ENCODE results near the gene ANKRD29. TPM values are rescaled to one million over a fixed set of nuclear protein-coding genes. Genes with fewer than 3 reads are reported as not detected.
"Not testable (repeated sequence)": the region's sequence is repeated elsewhere in the genome, so short reads cannot be mapped to it uniquely, and the experiment has no call there.

ANKRD29 gene
- total RNA-seq, 1 donor from 2014 or later = 0.07 TPM

DNA sequence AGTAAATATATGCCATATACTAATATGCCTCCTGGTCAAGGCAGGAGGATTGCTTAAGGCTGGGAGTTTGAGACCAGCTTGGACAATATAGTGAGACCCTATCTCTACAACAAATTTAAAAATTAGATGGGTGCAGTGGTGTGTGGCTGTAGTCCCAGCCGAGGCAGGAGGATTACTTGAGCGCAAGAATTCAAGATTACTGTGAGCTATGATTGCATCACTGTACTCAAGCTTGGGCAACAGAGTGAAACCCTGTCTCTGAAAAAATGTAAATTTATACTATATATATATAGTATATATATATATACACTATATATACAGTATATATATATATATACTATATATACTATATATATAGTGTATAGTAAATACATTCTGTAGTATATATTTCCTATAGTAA lies 46.5 kb downstream of the ANKRD29 start:
- intact Hi-C loops (cut with micrococcal nuclease) = no loop called here

DNA sequence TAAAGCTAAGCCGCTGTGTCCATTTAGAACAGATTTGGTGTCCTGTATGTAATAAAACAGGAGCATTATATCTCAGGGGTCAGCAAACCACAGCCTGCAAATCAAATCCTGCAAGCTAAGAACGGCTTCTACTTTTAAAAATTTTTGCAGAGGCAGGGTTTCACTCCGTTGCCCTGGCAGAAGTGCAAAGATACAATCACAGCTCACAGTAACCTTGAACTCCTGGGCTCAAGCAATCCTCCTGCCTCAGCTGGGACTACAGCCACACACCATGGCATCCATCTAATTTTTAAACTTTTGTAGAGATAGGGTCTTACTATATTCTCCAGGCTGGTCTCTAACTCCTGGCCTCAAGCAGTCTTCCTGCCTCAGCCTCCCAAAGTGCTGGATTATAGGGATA lies 47.8 kb downstream of the ANKRD29 start:
- intact Hi-C loops (cut with micrococcal nuclease) = no loop called here

DNA sequence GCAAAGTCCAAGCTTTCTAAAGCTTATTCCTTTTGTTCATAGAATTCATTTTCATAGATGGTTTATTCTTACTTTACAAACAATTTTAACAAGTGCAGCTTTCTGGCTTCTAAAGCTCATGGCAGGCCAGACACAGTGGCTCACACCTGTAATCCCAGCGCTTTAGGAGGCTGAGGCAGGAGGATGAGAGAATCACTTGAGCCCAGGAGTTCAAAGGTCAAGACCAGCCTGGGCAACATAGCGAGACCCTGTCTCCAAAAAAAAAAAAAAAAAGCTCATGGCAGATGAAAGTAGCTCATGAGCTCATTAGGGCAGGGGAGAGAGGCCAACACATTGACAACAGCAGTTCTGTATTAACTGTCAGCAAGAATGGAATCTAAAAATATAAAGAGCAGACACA lies 48.3 kb downstream of the ANKRD29 start:
- intact Hi-C loops (cut with micrococcal nuclease) = no loop called here

DNA sequence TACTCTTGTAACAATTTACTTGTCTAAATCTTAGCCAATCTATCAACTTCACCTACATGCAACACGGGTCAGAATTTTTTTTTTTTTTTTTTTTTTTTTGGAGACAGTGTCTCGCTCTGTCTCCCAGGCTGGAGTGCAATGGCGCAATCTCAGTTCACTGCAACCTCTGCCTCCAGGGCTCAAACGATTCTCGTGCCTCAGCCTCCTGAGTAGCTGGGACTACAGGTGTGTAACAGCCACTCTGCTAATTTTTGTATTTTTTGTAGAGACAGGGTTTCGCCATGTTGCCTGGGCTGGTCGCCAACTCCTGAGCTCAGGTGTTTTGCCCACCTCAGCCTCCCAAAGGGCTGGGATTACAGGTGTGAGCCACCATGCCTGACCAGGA lies 49.6 kb downstream of the ANKRD29 start:
- intact Hi-C loops (cut with micrococcal nuclease) = not testable (repeated sequence)

DNA sequence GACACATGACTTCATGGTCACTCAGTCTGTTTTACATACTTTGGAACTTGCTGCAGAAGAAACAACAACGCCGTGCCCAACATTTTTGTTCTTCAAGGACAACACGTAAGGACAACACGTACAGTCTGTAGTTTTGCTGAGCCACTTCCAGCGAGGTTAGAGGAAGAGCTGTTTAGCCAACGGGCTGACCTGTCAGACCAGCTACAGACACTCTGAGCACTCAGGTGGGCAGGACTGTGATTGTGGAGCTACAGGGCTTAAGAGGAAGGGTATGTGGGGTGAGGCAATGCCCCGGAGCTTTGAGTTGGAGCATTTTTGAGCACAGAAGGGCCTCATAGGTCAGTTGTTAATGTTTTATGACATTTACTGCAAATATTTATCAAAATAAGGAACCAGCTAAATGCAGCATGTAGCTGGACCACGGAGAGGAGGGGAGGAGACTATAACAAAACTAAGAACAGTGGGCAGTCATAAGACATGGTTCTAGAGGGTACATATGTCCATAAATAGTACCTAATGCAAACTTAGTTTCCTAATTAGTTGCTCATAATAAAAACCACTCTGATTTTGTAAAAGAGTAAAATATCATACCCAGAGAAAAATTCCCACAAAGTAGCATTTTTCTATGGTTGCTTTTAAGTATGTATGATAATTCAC lies 50.1 kb downstream of the ANKRD29 start:
- intact Hi-C loops (cut with micrococcal nuclease) = no loop called here

DNA sequence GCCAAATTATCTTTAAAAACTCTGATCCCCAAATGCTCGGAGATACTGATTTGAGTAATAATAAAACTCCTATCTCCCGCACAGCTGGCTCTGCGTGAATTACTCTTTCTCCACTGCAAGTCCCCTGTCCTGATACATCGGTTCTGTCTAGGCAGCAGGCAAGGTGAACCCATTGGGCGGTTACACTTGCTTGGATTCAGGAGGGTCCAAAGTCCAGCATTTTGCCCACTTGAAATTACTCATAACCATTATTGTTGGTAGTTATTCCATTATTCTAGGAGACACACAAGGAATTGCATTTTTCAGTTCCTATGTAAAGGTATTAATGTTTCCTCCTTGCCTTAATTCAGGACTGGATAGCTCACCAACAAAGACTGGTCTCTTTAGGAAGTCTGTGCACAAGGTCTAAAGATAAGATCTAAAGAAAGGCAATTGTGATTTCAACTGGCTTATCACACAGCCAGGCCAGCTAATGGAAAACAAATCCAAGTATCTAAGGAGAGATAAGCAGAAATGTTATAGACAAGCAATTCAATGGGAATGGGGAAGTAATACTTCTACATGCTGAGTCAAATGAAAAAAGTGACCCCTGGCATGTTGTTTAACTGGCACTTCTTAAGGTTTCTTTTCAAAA lies 53.2 kb downstream of the ANKRD29 start:
- intact Hi-C loops (cut with micrococcal nuclease) = no loop called here

DNA sequence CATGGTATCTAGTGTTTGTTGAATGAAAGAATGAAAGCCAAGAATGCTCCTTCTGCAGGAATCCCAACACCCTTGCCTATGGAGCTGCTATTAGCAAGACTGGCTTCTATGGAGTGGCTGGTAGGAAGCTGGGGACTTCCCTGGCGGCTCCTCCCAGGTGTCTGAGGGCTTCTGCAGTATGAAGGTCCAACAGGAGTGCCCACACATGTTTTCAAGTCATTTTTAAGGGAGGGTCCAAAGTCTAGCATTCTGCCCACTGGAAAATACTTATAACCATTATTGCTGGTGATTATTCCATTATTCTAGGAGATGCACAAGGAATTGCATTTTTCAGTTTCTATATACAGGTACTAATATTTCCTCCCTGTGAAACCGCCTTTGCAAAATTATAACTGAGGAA lies 54.5 kb downstream of the ANKRD29 start:
- intact Hi-C loops (cut with micrococcal nuclease) = no loop called here

DNA sequence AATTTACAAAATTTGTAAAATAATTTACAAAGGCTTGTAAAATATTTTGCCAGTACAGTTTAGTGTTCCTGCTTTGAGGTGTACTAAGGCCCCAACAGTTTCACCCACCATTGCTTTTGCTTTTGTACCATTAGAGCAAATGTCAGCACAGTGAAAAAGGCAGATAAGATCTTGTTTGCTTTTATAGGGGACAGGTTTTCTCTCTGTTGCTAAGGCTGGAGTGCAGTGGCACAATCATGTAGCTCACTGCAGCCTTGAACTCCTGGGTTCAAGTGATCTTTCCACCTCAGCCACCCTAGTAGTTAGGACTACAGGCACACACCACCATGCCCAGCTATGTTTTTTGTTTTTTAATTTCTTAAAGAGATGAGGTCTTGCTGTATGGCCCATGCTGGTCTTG lies 56.8 kb downstream of the ANKRD29 start:
- intact Hi-C loops (cut with micrococcal nuclease) = no loop called here

DNA sequence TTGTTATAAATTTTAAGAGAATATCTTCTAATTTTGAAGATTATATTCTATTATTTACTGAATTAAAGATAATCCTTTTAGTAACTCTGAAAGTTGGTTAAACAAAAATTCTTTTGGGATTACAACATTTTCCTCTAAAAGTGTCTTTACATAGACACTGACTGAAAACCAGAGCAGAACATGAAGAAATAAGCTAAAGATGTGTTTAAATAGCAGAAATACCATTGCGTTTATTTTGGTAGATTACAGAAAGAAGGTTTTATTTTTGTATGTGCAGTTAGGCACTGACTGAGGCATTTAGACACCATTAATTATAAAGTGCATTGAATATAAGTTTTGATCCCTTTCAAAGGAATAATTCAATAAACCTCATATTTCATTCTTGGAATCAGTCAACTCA lies 62.9 kb downstream of the ANKRD29 start:
- intact Hi-C loops (cut with micrococcal nuclease) = no loop called here

DNA sequence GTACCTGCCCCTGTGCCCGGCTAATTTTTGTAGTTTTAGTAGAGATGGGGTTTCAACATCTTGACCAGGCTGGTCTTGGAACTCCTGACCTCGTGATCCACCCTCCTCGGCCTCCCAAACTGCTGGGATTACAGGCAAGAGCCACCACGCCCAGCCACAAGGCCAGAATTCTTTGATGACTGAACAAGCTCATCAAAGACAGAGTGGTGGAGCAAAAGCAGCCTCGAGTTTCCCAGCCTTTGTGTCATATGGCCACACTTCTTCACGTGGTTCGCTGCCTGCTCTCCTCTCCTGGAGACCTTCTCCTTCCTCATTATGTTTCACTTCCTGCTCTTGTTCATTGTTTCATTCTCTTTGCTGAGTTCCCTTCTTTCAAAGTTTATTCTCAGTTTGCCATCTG lies 66.5 kb downstream of the ANKRD29 start:
- intact Hi-C loops (cut with micrococcal nuclease) = no loop called here

DNA sequence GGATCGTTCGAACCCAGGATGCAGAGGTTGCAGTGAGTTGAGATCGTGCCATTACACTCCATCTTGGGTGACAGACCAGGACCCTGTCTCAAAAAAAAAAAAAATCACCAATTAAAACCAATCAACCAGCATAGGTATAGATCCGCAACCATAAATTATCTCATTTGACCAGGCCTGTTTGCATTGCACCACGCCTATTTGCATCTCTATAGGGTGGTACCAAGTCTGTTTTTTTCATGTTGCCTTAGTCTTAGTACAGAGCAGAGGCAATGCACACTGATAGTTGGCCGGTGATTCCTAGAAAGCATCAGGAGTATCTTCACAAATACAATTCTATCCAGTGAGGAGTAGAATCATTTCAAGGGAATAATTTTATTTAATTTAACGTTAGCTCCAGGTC lies 67.1 kb downstream of the ANKRD29 start:
- intact Hi-C loops (cut with micrococcal nuclease) = no loop called here

DNA sequence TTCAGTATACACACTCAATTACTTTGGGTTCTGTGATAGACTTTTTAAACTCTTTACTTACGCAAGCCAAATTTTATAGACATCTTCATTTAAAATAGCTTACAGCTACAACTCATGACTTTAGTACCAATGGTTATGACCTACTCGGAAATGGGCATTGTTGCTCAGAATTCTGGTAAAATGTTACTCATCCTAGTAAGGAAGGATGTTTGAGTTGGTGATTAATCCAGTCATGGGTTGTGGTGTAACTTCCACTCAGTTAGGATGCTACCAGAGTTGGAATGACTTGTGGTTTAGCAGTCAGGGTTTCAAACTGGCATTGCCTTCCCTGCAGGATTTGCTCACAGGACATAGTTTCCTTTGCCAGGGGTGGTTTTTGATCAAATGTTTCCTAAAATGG lies 69.0 kb downstream of the ANKRD29 start:
- intact Hi-C loops (cut with micrococcal nuclease) = no loop called here

DNA sequence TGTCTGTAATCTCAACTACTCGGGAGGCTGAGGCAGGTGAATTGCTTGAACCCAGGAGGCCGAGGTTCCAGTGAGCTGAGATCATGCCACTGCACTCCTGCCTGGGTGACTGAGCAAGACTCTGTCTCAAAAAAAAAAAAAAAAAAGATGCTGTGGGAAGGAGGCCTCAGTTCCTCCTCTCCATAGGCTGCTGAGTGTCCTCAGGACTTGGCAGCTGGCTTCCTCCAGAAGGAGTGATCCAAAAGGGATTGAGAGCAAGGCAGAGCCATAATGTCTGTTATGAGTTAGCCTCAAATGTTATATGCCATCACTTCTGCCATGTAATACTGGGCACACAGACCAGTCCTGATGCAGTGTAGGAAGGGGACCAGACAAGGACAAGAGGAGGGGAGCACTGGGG lies 69.8 kb downstream of the ANKRD29 start:
- intact Hi-C loops (cut with micrococcal nuclease) = no loop called here

DNA sequence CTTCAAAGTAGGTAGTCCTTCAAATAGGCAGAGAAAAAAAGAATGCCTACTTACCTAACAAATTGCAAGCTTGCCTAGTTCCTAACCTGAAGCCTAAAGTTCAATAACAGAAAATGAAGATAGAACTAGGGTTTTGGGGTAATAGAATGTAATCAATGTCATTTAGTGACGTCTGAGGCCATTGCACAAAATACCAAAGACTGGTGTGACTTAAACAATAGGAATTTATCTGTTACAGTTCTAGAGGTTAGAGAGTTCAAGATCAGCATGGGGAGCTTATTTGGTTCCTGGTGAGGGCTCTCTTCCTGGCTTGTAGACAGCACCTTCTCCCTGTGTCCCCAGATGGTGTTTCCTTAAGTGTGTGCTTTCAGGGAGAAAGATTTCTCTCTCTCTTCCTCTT lies 71.7 kb downstream of the ANKRD29 start:
- intact Hi-C loops (cut with micrococcal nuclease) = no loop called here

DNA sequence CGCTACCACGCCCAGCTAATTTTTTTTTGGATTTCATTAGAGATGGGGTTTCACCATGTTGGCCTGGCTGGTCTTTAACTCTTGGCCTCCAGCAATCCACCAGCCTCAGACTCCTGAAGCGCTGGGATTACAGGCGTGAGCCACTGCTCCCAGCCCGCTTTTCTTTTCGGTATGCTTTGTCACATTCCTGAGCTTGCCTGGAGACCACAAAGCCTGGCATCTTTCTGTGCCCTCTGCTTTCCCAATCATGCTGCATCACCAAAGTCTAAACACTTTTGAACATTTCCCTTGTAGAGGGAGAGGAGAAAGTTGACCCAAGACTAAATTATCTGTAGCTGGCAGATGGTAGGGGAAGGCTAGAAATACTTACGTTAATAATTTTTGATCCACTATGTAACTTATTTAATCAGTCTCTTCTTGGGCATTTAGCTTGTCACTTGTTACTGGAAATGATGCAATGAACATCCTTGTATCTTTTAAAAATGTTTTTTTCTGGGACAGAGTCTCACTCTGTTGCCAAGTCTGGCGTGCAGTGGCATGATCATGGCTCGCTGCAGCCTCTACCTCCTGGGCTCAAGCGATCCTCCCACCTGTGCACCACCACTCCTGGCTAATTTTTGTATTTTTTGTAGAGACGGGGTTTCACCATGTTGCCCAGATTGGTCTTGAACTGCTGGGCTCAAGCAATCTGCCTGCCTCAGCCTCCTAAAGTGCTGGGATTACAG lies 73.7 kb downstream of the ANKRD29 start:
- intact Hi-C loops (cut with micrococcal nuclease) = loop anchor here (5.0 to 10.0 kb wide), 5 partner anchors 152 to 1844 kb away; partner anchors contain the start of genes MIB1 and RBBP8

DNA sequence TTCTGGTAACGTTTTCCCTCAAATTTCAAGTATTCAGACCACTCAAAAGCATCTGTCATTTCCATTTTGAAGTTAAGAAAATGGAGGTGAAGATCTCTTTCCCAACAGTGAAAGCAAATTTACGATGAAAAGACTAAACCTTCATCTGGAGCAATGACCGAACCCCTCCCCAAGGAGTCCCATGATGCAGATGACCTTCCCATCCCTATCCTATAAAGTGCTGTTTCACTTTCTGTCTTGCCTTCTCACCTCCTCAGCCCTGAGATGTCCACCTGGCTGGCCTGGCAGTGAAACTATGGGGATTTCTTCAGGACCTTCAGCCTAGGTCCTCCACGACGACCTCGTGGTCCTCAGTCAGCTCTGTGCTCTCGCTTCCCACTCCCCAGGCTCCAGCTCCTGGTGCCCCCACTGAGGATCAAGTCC lies 75.5 kb downstream of the ANKRD29 start:
- intact Hi-C loops (cut with micrococcal nuclease) = loop anchor here (5.0 to 10.0 kb wide), 5 partner anchors 150 to 1842 kb away; partner anchors contain the start of genes MIB1 and RBBP8

DNA sequence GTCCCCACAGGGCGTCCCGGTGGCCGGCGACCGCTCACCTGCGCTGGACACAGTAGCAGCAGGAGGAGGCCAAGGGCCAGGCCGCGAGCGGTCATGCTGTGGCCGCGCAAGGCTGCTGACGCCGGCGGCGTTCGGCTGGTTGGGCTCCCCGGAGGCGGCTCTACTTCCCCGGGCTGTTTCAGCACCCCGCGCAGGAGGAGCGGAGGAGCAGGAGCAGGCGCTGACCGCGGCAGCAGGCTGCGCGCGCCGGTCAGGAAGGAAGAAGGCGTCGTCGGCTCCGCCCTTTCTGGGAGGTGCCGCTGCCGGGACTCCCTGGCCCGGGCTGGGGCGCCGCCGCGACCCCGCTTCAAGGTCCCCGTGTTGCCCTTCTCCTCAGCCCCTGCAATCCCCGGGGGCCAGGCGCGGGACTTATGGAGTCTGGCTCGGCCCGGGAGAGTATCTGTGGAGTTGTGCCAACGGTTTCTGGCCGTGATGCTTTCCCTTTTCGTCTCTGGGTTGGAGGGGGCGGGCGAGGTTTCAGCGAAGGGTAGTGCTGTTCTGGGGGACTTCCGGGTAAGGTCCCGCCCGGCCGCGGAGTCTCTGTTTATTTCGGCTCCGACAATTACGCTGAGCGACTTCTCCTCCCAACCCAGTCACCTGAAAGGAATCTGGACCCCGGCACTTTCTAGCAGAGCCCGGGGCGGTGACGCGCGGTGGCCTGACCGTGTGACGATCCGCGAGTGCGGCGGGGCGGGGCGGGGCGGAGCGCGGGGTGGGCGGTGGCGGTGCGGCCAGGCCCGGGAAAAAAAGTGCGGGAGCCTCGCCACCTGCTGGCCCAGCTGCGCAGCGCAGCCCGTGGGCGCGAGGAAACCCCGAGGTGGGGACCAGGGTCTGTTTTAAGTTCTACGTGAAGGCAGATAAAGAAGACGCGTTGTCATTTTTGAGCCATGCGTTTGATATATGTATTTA lies 76.2 kb downstream of the ANKRD29 start, which contains the start of gene NPC1:
TSS of gene NPC1 (minus strand) at position 258 of the 948 bp plus-strand sequence. CDS start at position 95, 163 bp downstream.
- intact Hi-C loops (cut with micrococcal nuclease) = loop anchor here (1.0 to 10.0 kb wide), 11 partner anchors 12 to 1842 kb away; partner anchors contain the start of genes MIB1, RBBP8, RIOK3 and RMC1

DNA sequence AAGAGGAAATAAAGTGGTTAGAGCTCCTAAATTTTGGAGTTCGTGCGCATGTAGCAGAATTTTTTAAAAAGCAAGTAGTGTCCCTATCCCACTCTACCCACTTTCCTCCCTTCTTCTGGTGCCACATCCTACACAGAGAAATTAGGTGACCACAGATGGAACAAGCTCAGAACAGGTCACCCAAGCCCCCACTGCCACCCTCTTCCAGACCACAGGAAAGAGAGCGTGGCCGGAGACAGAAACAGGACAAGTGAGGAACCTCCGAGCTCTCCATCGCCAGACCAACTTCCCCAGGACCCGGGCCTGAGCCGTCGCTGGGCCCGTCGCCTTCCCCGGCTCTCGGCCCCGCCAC lies 76.8 kb downstream of the ANKRD29 start:
- intact Hi-C loops (cut with micrococcal nuclease) = loop anchor here (1.0 to 10.0 kb wide), 11 partner anchors 12 to 1841 kb away; partner anchors contain the start of genes MIB1, RBBP8, RIOK3 and RMC1

DNA sequence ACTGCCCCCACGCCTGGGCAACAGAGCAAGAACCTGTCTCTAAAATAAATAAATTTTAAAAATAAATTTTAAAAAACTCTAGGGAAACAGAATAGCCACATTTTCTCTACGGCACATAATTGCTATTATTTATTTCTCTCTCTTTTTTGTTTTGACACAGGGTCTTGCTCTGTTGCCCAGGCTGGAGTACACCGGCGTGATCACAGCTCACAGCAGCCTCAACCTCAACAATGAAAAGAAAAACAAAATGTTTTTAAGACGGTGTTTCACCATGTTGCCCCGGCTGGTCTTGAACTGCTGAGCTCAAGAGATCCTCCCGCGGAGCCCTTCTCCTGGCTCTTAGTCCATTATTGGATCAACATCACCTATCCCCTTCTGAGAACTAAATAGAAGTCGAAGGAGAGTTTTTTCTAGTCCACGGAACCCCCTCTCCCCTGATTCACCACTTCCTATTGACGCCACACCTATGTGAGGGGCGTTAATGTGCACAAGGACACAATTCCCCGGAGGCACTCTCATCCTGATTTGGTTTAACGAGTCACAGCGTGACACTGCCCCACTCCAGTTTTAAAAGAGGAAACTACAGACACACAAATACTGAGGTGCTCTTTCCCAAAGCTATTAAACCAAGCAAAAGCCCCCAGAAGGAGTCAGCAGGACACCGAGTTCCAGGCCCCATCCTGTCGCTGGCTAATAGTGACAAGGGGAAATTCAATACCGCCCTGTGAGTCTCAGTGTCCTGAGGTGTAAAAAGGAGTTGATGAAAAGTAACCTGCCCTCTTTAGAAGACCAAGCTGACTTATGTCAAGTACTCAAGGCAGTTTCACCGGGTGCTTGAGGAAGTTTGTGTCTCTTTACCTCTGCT lies 77.5 kb downstream of the ANKRD29 start:
- intact Hi-C loops (cut with micrococcal nuclease) = loop anchor here (5.0 to 10.0 kb wide), 5 partner anchors 148 to 1840 kb away; partner anchors contain the start of genes MIB1 and RBBP8

All from T-helper 2 cell treated with Interferon-gamma antibody and Interleukin-4, amounts not matched to agents 100 ng/mL and 5 ng/mL, for 36 hours (primary cell).